GM23248 (cell line): Measurements from ENCODE around the gene CDK9. TPM values are rescaled to one million over a fixed set of nuclear protein-coding genes. Genes with fewer than 3 reads are reported as not detected.

ENCODE experiments used
- DNase-seq: peaks from one replicate; pipeline ENCODE4 v3.0.0-alpha.2; 2015
- H2AFZ ChIP-seq: fragments of 200-600 bp; sonication (generic); 2 replicates; pipeline ENCODE4 v1.6.1; 2016; ENCODE audit warnings: antibody characterized with exemption
- H3F3A ChIP-seq: fragments of 200-600 bp; sonication (generic); 2 replicates; pipeline ENCODE4 v1.6.1; 2016; ENCODE audit warnings: mild to moderate bottlenecking, antibody characterized with exemption, mixed run types; ENCODE audit not compliant: insufficient read depth
- H3K27ac ChIP-seq: fragments of 200-600 bp; sonication (generic); 2 replicates; pipeline ENCODE4 v1.5.1; 2016; ENCODE audit warnings: mild to moderate bottlenecking
- H3K27me3 ChIP-seq: fragments of 200-600 bp; sonication (generic); replicated peaks from 2 replicates; pipeline ENCODE4 v1.6.1; 2016; ENCODE audit warnings: mild to moderate bottlenecking; ENCODE audit not compliant: insufficient read depth
- H3K36me3 ChIP-seq: fragments of 200-600 bp; sonication (generic); 2 replicates; pipeline ENCODE4 v1.6.1; 2016; ENCODE audit warnings: low read depth, mild to moderate bottlenecking
- H3K4me1 ChIP-seq: fragments of 200-600 bp; sonication (generic); 2 replicates; pipeline ENCODE4 v1.6.1; 2016; ENCODE audit warnings: mild to moderate bottlenecking; ENCODE audit not compliant: insufficient read depth
- H3K4me2 ChIP-seq: fragments of 200-600 bp; sonication (generic); one replicate; pipeline ENCODE4 v1.6.1; 2016; ENCODE audit warnings: mild to moderate bottlenecking; ENCODE audit not compliant: unreplicated experiment
- H3K4me3 ChIP-seq: fragments of 200-600 bp; sonication (generic); 2 replicates; pipeline ENCODE4 v1.5.1; 2016; ENCODE audit warnings: mild to moderate bottlenecking
- H3K79me2 ChIP-seq: fragments of 200-600 bp; sonication (generic); 2 replicates; pipeline ENCODE4 v1.6.1; 2016; ENCODE audit warnings: mild to moderate bottlenecking; ENCODE audit not compliant: insufficient read depth
- H3K9ac ChIP-seq: fragments of 200-600 bp; sonication (generic); 2 replicates; pipeline ENCODE4 v1.6.1; 2016; ENCODE audit warnings: mild to moderate bottlenecking
- H3K9me2 ChIP-seq: fragments of 200-600 bp; sonication (generic); 2 replicates; pipeline ENCODE4 v1.6.1; 2016; ENCODE audit warnings: mixed run types, mild to moderate bottlenecking, moderate library complexity; ENCODE audit not compliant: insufficient read depth
- H3K9me3 ChIP-seq: fragments of 200-600 bp; sonication (generic); one replicate; pipeline ENCODE4 v1.6.1; 2017; ENCODE audit warnings: low read depth
- H4K20me1 ChIP-seq: fragments of 200-600 bp; sonication (generic); 2 replicates; pipeline ENCODE4 v1.6.0; 2016; ENCODE audit not compliant: insufficient read depth
- EZH2 ChIP-seq: fragments of 200-600 bp; sonication (generic); IDR thresholded peaks from 2 replicates; pipeline ENCODE4 v1.6.1; 2018; ENCODE audit warnings: antibody characterized with exemption, mild to moderate bottlenecking; ENCODE audit not compliant: insufficient read depth, poor library complexity, severe bottlenecking
- EZH2phosphoT487 ChIP-seq: fragments of 200-600 bp; sonication (generic); IDR thresholded peaks from 2 replicates; pipeline ENCODE4 v1.6.1; 2018; ENCODE audit warnings: antibody characterized with exemption, moderate library complexity, mild to moderate bottlenecking, low read depth; ENCODE audit not compliant: insufficient read depth
- WGBS, 2 experiments: methylation state at CpG; one replicate each; pipeline ENCODE4 v1.1.6; 2015 to 2017; ENCODE audit warnings: low lambda C conversion rate in 2 of 2, low coverage in 1 of 2; ENCODE audit errors: missing lambda C conversion rate in 2 of 2; 5-methylcytosine and 5-hydroxymethylcytosine counted together
- in situ Hi-C: fragments of 300-500 bp; cut with MboI; formaldehyde crosslinking; loops from 2 replicates; pipeline ENCODE4 v1.15.0; 2020
- polyA plus RNA-seq: library from polyadenylated mRNA; unstranded; fragments of >200 nt; fragmentation: Nextera tagmentation; extraction: Ambion mirVana; gene quantifications from 2 replicates; pipeline ENCODE4 v1.2.1, GENCODE V29; 2016
- total RNA-seq: library from RNA; depleted of rRNA; stranded (reverse); fragments of >200 nt; shearing (Covaris generic); gene quantifications from 2 replicates; pipeline ENCODE4 v1.2.3, GENCODE V29; 2014

CDK9 gene
- total and polyA plus RNA-seq, 2 experiments from 2014 or later: 43.7 to 59.7 TPM

- no peak overlapping the region for H3K27ac ChIP-seq
- no peak overlapping the region for H3K9ac ChIP-seq
- H3K4me2 ChIP-seq: no peak overlapping the region
- H3K36me3 ChIP-seq: peaks cover 15% of the 10 kb centered on the region; the same call in 1 of the 2 replicates
- H3F3A ChIP-seq: peaks cover 25% of the 10 kb centered on the region; the same call in 1 of the 2 replicates
- H2AFZ ChIP-seq: no peak overlapping the region
- no peaks in the 10 kb centered on the region for H3K9me2 ChIP-seq
- no peaks in the 10 kb centered on the region for H3K9me3 ChIP-seq
- H3K4me3 ChIP-seq: no peak overlapping the region
- no peaks in the 10 kb centered on the region for H3K27me3 ChIP-seq
- TF ChIP-seq EZH2phosphoT487 (no peak), EZH2 (no peak)
- no peaks in the 10 kb centered on the region for H3K4me1 ChIP-seq
- 0 out of 2 replicates have a peak, but pooled peaks cover under 1% of the 10 kb centered on the region for H3K79me2 ChIP-seq
- no peaks in the 10 kb centered on the region for H4K20me1 ChIP-seq
- DNase-seq: no peak
- 87 to 94% methylated on average over 26 to 32 of the region's 33 CpGs for WGBS, 2 experiments
- in situ Hi-C loops: no loop called here
Observed at GRCh38 chr9:127815512-127816361, 29.9 kb downstream of the CDK9 start.

DNA sequence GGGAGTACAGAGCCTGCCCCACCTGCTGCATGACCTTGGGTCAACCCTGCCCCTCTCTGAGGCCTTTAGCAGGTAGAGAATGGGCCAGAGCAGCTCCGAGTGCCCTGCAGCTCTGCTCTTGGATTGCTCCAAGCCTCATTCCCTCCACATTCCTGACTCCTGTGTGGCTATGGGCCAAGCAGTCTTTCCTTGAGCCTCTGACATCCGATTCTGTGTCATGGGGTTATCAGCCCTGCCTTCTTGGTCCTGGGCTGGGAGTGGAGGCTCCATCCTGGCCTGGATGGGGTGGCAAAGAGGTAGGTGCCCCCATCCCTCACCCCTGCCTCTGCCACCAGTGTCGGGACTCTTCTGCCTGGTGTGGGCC is 30.5 kb downstream of the CDK9 start:
- Histone ChIP-seq H3K9me2 (no peaks in the 10 kb centered on the region), H3K36me3 (peaks cover 21% of the 10 kb centered on the region; the same call in 1 of the 2 replicates), H3K79me2 (peaks cover 5% of the 10 kb centered on the region; the same call in 1 of the 2 replicates), H3K4me3 (no peak overlapping the region), H2AFZ (no peak overlapping the region), H3K4me1 (no peaks in the 10 kb centered on the region), H3K4me2 (no peak overlapping the region), H4K20me1 (no peaks in the 10 kb centered on the region), H3K27ac (no peak overlapping the region), H3F3A (peaks cover 25% of the 10 kb centered on the region; the same call in 1 of the 2 replicates), H3K27me3 (no peaks in the 10 kb centered on the region), H3K9me3 (no peaks in the 10 kb centered on the region), H3K9ac (no peak overlapping the region)
- TF ChIP-seq EZH2phosphoT487 (no peak), EZH2 (no peak)
- DNase-seq: no peak
- in situ Hi-C loops: no loop called here
- 60 to 62% methylated on average over 3 of the region's 3 CpGs for WGBS, 2 experiments

- H3K27me3 ChIP-seq: no peaks in the 10 kb centered on the region
- H2AFZ ChIP-seq: no peak overlapping the region
- no peaks in the 10 kb centered on the region for H3K9me2 ChIP-seq
- peaks cover 22% of the 10 kb centered on the region; the same call in 1 of the 2 replicates for H3F3A ChIP-seq
- no peak overlapping the region for H3K27ac ChIP-seq
- TF ChIP-seq EZH2phosphoT487 (no peak), EZH2 (no peak)
- in situ Hi-C loops: no loop called here
- H3K4me1 ChIP-seq: no peaks in the 10 kb centered on the region
- DNase-seq: no peak
- no peak overlapping the region for H3K9ac ChIP-seq
- H3K9me3 ChIP-seq: no peaks in the 10 kb centered on the region
- peaks cover 19% of the 10 kb centered on the region; the same call in 1 of the 2 replicates for H3K36me3 ChIP-seq
- H3K4me3 ChIP-seq: no peak overlapping the region
- no peak overlapping the region for H3K4me2 ChIP-seq
- WGBS, 2 experiments: 81 to 87% methylated on average over 8 of the region's 8 CpGs
- H3K79me2 ChIP-seq: peaks cover 5% of the 10 kb centered on the region; the same call in 1 of the 2 replicates
- H4K20me1 ChIP-seq: no peaks in the 10 kb centered on the region
Observed at GRCh38 chr9:127816728-127817127, 30.9 kb downstream of the CDK9 start.

- Histone ChIP-seq H3K4me1 (no peaks in the 10 kb centered on the region), H3K9ac (no peak overlapping the region; the same call in 1 of the 2 replicates), H3K4me2 (no peak overlapping the region), H2AFZ (no peak overlapping the region), H3K4me3 (no peak overlapping the region), H3K36me3 (peaks cover 26% of the 10 kb centered on the region; the same call in 1 of the 2 replicates), H3K27ac (no peak overlapping the region), H3F3A (peaks cover 28% of the 10 kb centered on the region; the same call in 1 of the 2 replicates), H4K20me1 (no peaks in the 10 kb centered on the region), H3K27me3 (no peaks in the 10 kb centered on the region), H3K9me2 (no peaks in the 10 kb centered on the region), H3K79me2 (peaks cover 5% of the 10 kb centered on the region; the same call in 1 of the 2 replicates), H3K9me3 (no peaks in the 10 kb centered on the region)
- 89 to 92% methylated on average over 17 of the region's 17 CpGs for WGBS, 2 experiments
- in situ Hi-C loops: no loop called here
- TF ChIP-seq EZH2 (no peak), EZH2phosphoT487 (no peak)
- no peak for DNase-seq
Observed at GRCh38 chr9:127817881-127818434, 32.1 kb downstream of the CDK9 start.
